ENCODE data around the gene RACGAP1. TPM values are rescaled to one million over a fixed set of nuclear protein-coding genes. Genes with fewer than 3 reads are reported as not detected.

Gene RACGAP1
- total and polyA plus RNA-seq, 12 donors, result 1.3 to 28.4 (median 6.2) TPM

DNA sequence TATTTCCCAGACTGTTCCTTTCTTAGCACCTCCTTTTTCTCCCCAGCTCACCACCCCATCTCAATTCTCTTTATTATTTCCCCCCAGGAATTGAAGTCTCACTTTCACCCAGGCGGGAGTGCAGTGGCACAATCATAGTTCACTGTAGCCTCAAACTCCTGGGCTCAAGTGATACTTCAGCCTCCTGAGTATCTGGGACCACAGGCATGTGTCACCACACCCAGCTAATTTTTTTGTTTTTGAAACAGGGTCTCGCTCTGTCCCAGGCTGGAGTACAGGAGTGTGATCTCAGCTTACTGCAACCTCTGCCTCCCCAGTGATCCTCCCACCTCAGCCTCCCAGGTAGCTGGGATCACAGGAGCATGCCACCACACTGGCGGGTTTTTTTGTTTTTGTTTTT is 11.0 kb downstream of the RACGAP1 start:
- no peaks in the 10 kb centered on the region for H3K36me3 ChIP-seq (replicated peaks in 1 of 2)
- WGBS, 4 donors, result 94 to 99% (median 95%) methylated on average over 3 of the region's 3 CpGs
- no peak overlapping the region for H3K27ac ChIP-seq
- no peak overlapping the region for H3K4me3 ChIP-seq
- no peaks in the 10 kb centered on the region for H3K9me3 ChIP-seq (replicated peaks in 1 of 3)
- DNase-seq, result no peak
- H3K4me1 ChIP-seq (replicated peaks in 1 of 2), result peaks cover 0 to 14% of the 10 kb centered on the region in 2 donors
- no peak for TF ChIP-seq POLR2A (IDR thresholded peaks at IDR 0.05)
- TF ChIP-seq, protein P1, sequence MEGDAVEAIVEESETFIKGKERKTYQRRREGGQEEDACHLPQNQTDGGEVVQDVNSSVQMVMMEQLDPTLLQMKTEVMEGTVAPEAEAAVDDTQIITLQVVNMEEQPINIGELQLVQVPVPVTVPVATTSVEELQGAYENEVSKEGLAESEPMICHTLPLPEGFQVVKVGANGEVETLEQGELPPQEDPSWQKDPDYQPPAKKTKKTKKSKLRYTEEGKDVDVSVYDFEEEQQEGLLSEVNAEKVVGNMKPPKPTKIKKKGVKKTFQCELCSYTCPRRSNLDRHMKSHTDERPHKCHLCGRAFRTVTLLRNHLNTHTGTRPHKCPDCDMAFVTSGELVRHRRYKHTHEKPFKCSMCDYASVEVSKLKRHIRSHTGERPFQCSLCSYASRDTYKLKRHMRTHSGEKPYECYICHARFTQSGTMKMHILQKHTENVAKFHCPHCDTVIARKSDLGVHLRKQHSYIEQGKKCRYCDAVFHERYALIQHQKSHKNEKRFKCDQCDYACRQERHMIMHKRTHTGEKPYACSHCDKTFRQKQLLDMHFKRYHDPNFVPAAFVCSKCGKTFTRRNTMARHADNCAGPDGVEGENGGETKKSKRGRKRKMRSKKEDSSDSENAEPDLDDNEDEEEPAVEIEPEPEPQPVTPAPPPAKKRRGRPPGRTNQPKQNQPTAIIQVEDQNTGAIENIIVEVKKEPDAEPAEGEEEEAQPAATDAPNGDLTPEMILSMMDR (IDR thresholded peaks at IDR 0.05), result no peak
- no peaks in the 10 kb centered on the region for H3K27me3 ChIP-seq
- intact Hi-C loops (cut with DNase I), result no loop called here

DNA sequence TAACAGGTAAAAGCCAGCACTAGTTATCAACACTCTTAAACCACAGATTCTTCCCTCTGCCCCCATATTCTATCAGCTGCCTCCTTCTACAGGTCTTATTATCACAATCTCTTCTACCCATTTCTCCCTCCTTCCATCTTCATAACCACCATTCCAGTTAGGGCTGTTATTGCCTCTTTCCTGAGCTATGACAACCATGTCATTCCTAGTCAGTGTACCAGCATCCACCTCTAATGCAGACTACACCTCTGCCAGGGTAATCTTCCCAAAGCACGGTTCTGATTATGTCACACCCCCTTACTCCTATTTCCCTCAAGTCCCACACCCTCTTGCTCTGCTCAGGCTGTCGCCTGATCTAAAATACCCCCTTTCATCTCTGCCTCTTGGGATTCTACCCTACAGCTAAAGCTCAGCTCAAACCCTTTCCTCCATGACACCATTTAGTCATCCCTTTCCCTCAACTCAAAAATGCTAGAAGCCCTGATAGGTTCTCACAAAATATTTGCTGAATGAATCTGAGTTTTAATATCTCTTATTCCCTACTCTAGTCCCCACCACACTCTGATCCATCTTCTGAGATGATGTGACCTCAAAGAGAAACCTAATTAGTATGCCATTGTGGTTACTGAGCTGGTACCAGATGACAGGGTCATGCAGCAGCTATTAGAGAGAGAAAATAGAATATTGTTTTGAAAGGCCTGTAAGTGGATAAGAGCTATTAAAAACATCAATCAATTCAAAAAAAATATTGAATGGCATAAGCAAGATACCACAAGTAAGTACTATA is 11.7 kb downstream of the RACGAP1 start:
- DNase-seq, result no peak
- Histone ChIP-seq H3K4me3 (no peak overlapping the region), H3K36me3 (replicated peaks in 1 of 2) (no peaks in the 10 kb centered on the region), H3K9me3 (replicated peaks in 1 of 3) (no peaks in the 10 kb centered on the region), H3K4me1 (replicated peaks in 1 of 2) (peaks cover 0 to 14% of the 10 kb centered on the region in 2 donors), H3K27me3 (no peaks in the 10 kb centered on the region), H3K27ac (no peak overlapping the region)
- no peak for TF ChIP-seq POLR2A (IDR thresholded peaks at IDR 0.05)
- TF ChIP-seq, protein P1 (IDR thresholded peaks at IDR 0.05), result no peak
- WGBS, 4 donors, result 91 to 94% (median 93%) methylated on average over 2 of the region's 2 CpGs
- intact Hi-C loops (cut with DNase I), result no loop called here

DNA sequence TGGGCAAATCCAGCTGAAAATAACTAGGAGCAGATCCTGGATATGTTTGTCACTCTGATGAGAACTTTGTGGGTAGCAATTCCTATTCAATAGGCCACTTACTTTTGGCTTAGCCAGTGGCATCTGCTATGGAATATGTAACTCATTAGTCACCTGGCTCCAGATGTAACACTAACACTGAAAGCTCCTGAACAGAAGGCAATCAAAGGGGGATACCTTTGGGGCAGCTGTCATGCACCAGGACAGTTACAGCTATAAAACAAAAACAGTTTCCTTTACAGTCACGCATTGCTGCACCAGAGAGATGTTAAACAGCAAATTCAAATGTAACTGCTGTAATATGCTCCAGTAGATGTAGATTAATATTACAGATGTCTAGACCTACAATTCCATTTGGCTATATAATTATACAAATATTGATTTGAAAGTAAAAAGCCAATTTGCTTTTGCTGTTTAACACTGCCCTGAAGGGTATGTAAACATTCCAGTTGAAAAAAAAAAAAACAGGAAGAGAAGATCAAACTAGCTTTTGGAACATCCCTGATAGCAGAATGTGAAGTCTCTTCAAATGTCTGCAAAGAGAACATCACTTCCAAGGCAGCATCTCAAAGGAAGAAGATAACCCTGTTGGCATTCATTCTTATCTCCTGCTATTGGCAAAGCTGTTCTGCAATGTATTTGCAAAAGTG is 18.4 kb downstream of the RACGAP1 start:
- H3K4me1 ChIP-seq (replicated peaks in 1 of 2), result no peaks in the 10 kb centered on the region
- no peaks in the 10 kb centered on the region for H3K36me3 ChIP-seq (replicated peaks in 1 of 2)
- TF ChIP-seq POLR2A (IDR thresholded peaks at IDR 0.05), result no peak
- TF ChIP-seq, protein P1 (IDR thresholded peaks at IDR 0.05), result no peak
- no peak for DNase-seq
- WGBS, 4 donors, result 90 to 95% (median 94%) methylated on average over 1 of the region's 1 CpG
- no peak overlapping the region for H3K27ac ChIP-seq
- no peaks in the 10 kb centered on the region for H3K27me3 ChIP-seq
- intact Hi-C loops (cut with DNase I), result no loop called here
- no peak overlapping the region for H3K4me3 ChIP-seq
- H3K9me3 ChIP-seq (replicated peaks in 1 of 3), result no peaks in the 10 kb centered on the region

DNA sequence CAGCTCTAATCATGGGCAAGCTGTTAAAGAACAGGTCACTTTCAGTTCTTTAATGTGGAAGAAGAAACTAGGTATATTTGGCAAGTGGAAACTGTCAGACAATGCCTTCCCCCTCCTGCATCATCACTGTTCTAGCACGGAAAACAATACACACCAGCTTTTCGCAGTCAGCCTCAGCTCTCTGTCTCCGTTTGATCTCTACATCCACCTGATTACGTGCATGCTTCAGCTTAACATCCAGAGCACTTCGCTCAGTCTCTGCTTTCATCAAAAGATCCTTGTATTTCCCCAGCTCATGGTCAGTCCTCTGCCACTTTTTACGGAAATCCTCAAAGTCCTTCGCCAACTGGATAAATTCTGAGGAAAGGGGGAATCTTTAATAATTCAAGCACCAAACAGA is 19.0 kb downstream of the RACGAP1 start:
- WGBS, 4 donors, result 94 to 96% (median 95%) methylated on average over 7 of the region's 7 CpGs
- TF ChIP-seq POLR2A (IDR thresholded peaks at IDR 0.05), result no peak
- TF ChIP-seq, protein P1 (IDR thresholded peaks at IDR 0.05), result no peak
- Histone ChIP-seq H3K4me3 (no peak overlapping the region), H3K4me1 (replicated peaks in 1 of 2) (no peaks in the 10 kb centered on the region), H3K27ac (no peak overlapping the region), H3K27me3 (no peaks in the 10 kb centered on the region), H3K36me3 (replicated peaks in 1 of 2) (no peaks in the 10 kb centered on the region), H3K9me3 (replicated peaks in 1 of 3) (no peaks in the 10 kb centered on the region)
- no peak for DNase-seq
- intact Hi-C loops (cut with DNase I), result no loop called here

All from adrenal gland (tissue), 12 donors.